Activated T-helper 17 cell treated with anti-CD3 and anti-CD28 coated beads, Interleukin-2, amount 50 U/mL, for 72 hours (primary cell): ENCODE results near the gene UCHL5. TPM values are rescaled to one million over a fixed set of nuclear protein-coding genes. Genes with fewer than 3 reads are reported as not detected.
"Not testable (repeated sequence)": the region's sequence is repeated elsewhere in the genome, so short reads cannot be mapped to it uniquely, and the experiment has no call there.

Experiments used
- ATAC-seq: fragments of 150-1000 bp; cut with Tn5 transposase; replicated peaks from 2 replicates; pipeline ENCODE4 v1.10.0; 2021; ENCODE audit warnings: mild to moderate bottlenecking, moderate library complexity
- H3K27ac Mint-ChIP-seq: one replicate; pipeline ENCODE4 v1.8.0; 2022; ENCODE audit warnings: mixed read lengths
- H3K27me3 Mint-ChIP-seq: one replicate; pipeline ENCODE4 v1.8.0; 2022; ENCODE audit warnings: mixed read lengths
- H3K36me3 Mint-ChIP-seq: one replicate; pipeline ENCODE4 v1.8.0; 2022; ENCODE audit warnings: low read depth, mild to moderate bottlenecking, mixed read lengths
- H3K4me1 Mint-ChIP-seq: one replicate; pipeline ENCODE4 v1.8.0; 2022; ENCODE audit warnings: mixed read lengths
- H3K4me3 Mint-ChIP-seq: one replicate; pipeline ENCODE4 v1.8.0; 2022; ENCODE audit warnings: mild to moderate bottlenecking, mixed read lengths
- H3K9me3 Mint-ChIP-seq: one replicate; pipeline ENCODE4 v1.8.0; 2022; ENCODE audit warnings: mixed read lengths
- total RNA-seq, 2 donors: library from RNA; stranded (reverse); gene quantifications; one replicate each; pipeline ENCODE4 v1.2.3, GENCODE V29; 2022

Gene UCHL5
- total RNA-seq, 2 donors from 2014 or later: 45.2 to 75.4 TPM

GRCh38 chr1:193079187-193079586 lies 20.0 kb upstream of the UCHL5 start:
- ATAC-seq: no peak
- Mint-ChIP-seq H3K36me3 (peaks cover 84% of the 10 kb centered on the region), H3K4me1 (no peaks in the 10 kb centered on the region), H3K9me3 (no peaks in the 10 kb centered on the region), H3K27ac (no peak overlapping the region), H3K4me3 (no peak overlapping the region), H3K27me3 (no peaks in the 10 kb centered on the region)

DNA sequence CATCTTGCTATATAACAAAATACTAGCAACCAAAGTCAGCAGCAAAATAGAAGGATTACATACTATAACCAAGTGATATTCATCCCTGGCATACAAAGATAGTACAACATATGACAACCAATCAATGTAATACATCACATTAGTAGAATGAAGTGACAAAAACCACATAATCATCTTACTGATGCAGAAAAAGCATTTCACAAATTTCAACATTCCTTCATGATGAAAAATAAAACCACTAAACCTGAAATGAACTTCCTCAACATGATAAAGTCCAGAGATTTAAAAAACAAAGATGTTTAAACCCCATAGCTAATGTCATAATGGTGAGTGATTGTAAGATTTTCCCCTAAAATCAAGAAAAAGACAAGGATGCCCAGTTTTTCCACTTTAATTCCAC lies 18.8 kb upstream of the UCHL5 start:
- Mint-ChIP-seq H3K27me3 (no peaks in the 10 kb centered on the region), H3K36me3 (peaks cover 81% of the 10 kb centered on the region), H3K4me1 (no peaks in the 10 kb centered on the region), H3K4me3 (no peak overlapping the region), H3K27ac (peak overlapping the region; percentile 45), H3K9me3 (no peaks in the 10 kb centered on the region)
- no peak for ATAC-seq

- no peak overlapping the region for H3K4me3 Mint-ChIP-seq
- H3K36me3 Mint-ChIP-seq: peaks cover 48% of the 10 kb centered on the region
- H3K9me3 Mint-ChIP-seq: no peaks in the 10 kb centered on the region
- H3K27ac Mint-ChIP-seq: no peak overlapping the region
- peak; percentile 94 for ATAC-seq
- H3K4me1 Mint-ChIP-seq: peaks cover 13% of the 10 kb centered on the region
- H3K27me3 Mint-ChIP-seq: no peaks in the 10 kb centered on the region
These were observed 11.8 kb upstream of the UCHL5 start for GRCh38 chr1:193070942-193071341.

- Mint-ChIP-seq H3K9me3 (no peaks in the 10 kb centered on the region), H3K4me1 (peaks cover 17% of the 10 kb centered on the region), H3K36me3 (peaks cover 42% of the 10 kb centered on the region), H3K27ac (no peak overlapping the region), H3K4me3 (peak overlapping the region; percentile 25), H3K27me3 (no peaks in the 10 kb centered on the region)
- no peak for ATAC-seq
These were observed 11.2 kb upstream of the UCHL5 start for GRCh38 chr1:193070386-193070753.

DNA sequence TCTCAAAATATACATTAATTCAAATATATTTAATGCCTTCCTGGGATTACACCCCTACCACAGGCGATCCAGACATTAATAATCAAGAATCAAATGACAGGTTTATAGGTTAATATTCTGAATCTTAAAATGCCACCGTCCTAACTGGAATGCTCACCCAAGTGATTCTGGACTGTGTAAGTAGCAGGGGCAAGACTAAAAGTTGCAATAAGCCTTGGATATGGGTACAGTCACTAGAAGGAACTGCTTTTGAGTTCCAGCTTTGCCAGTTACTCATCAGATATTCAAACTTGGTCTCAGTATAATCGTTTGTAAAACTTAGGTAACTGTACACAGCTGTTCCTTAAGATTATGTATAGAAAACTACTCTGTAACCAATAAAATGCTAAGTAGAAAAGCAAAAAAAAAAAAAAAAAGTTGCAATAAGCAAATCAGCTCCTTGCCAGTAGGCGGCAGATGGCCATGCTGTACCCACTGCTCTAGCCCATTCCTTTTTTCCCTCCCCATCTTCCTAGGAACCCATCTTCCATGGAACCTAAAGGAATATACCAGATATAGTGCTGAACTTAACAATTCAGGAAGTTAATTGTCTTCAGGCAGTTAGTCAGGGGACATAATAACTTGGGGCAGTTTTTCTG lies 10.7 kb upstream of the UCHL5 start:
- ATAC-seq: no peak
- Mint-ChIP-seq H3K4me1 (peaks cover 21% of the 10 kb centered on the region), H3K4me3 (peak overlapping the region; percentile 25), H3K36me3 (peaks cover 42% of the 10 kb centered on the region), H3K9me3 (no peaks in the 10 kb centered on the region), H3K27me3 (no peaks in the 10 kb centered on the region), H3K27ac (no peak overlapping the region)

- no peak overlapping the region for H3K4me3 Mint-ChIP-seq
- peak; percentile 15 for ATAC-seq
- H3K27me3 Mint-ChIP-seq: no peaks in the 10 kb centered on the region
- peaks cover 33% of the 10 kb centered on the region for H3K4me1 Mint-ChIP-seq
- no peaks in the 10 kb centered on the region for H3K9me3 Mint-ChIP-seq
- H3K27ac Mint-ChIP-seq: no peak overlapping the region
- H3K36me3 Mint-ChIP-seq: peaks cover 30% of the 10 kb centered on the region
These were observed 8.9 kb upstream of the UCHL5 start for GRCh38 chr1:193068013-193068412.

- H3K36me3 Mint-ChIP-seq: peaks cover 24% of the 10 kb centered on the region
- H3K9me3 Mint-ChIP-seq: no peaks in the 10 kb centered on the region
- ATAC-seq: no peak
- H3K27ac Mint-ChIP-seq: peak overlapping the region; percentile 9
- peak overlapping the region; percentile 0 for H3K4me3 Mint-ChIP-seq
- peaks cover 40% of the 10 kb centered on the region for H3K4me1 Mint-ChIP-seq
- no peaks in the 10 kb centered on the region for H3K27me3 Mint-ChIP-seq
These were observed 7.4 kb upstream of the UCHL5 start for GRCh38 chr1:193066606-193067005.

- no peak for ATAC-seq
These were observed 6.8 kb upstream of the UCHL5 start for GRCh38 chr1:193065954-193066353.

GRCh38 chr1:193062698-193063463 lies 3.7 kb upstream of the UCHL5 start:
- Mint-ChIP-seq H3K27ac (peak overlapping the region; percentile 85), H3K9me3 (no peaks in the 10 kb centered on the region), H3K4me1 (peaks cover 52% of the 10 kb centered on the region), H3K36me3 (peaks cover 31% of the 10 kb centered on the region), H3K4me3 (peak overlapping the region; percentile 77), H3K27me3 (no peaks in the 10 kb centered on the region)
- ATAC-seq: no peak

More at GRCh38 chr1:193065954-193066353, 6.8 kb upstream of the UCHL5 start:
- H3K9me3 Mint-ChIP-seq: no peaks in the 10 kb centered on the region
- peaks cover 24% of the 10 kb centered on the region for H3K36me3 Mint-ChIP-seq
- H3K27ac Mint-ChIP-seq: peak overlapping the region; percentile 9
- H3K4me3 Mint-ChIP-seq: no peak overlapping the region
- peaks cover 44% of the 10 kb centered on the region for H3K4me1 Mint-ChIP-seq
- H3K27me3 Mint-ChIP-seq: no peaks in the 10 kb centered on the region

DNA sequence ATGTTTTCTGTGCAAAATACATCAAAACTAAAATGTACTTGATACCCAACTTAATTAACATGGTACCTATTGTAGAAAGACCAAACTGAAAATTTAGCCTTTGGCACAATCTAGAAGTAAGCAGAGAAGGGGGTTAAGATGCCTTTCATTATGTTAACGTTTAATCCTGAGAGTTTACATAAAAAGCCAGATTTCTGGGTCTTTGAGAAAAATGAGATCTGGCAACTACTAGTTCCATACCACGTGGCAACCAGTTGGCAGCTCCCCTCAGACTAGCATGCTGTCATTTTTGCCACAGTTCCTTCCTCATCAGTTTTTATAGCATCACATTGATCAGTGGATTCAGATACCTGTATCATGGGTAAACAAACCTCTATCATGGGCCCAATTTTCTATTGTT lies 1.8 kb upstream of the UCHL5 start:
- Mint-ChIP-seq H3K27me3 (no peaks in the 10 kb centered on the region), H3K27ac (peak overlapping the region; percentile 100), H3K9me3 (no peaks in the 10 kb centered on the region), H3K4me1 (peaks cover 54% of the 10 kb centered on the region), H3K4me3 (peak overlapping the region; percentile 93), H3K36me3 (peaks cover 46% of the 10 kb centered on the region)
- no peak for ATAC-seq

DNA sequence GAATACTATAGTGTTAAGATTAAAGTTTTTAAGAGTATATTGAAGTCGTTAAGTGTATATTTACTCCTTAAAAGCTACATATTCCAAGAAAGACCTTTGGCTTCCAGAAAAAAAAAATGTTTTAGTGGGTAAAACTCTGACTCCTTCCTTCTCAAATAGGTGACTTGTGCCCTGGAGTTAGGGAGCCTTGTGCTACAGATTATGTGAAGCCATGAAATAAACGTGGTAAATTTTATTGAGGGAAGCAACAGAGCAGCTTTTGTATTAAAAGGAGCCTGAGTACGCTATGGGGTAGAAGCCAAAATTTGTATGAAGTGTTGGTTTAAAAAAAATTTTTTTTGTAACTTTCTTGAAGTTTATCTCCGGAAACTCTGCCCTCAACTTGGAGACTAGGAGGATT lies 1.2 kb upstream of the UCHL5 start:
- peak overlapping the region; percentile 93 for H3K4me3 Mint-ChIP-seq
- peaks cover 51% of the 10 kb centered on the region for H3K4me1 Mint-ChIP-seq
- H3K27me3 Mint-ChIP-seq: no peaks in the 10 kb centered on the region
- ATAC-seq: no peak
- no peaks in the 10 kb centered on the region for H3K9me3 Mint-ChIP-seq
- H3K27ac Mint-ChIP-seq: peak overlapping the region; percentile 100
- peaks cover 47% of the 10 kb centered on the region for H3K36me3 Mint-ChIP-seq

- peaks cover 47% of the 10 kb centered on the region for H3K36me3 Mint-ChIP-seq
- no peaks in the 10 kb centered on the region for H3K27me3 Mint-ChIP-seq
- peaks cover 48% of the 10 kb centered on the region for H3K4me1 Mint-ChIP-seq
- H3K27ac Mint-ChIP-seq: peak overlapping the region; percentile 100
- H3K4me3 Mint-ChIP-seq: peak overlapping the region; percentile 93
- H3K9me3 Mint-ChIP-seq: no peaks in the 10 kb centered on the region
- ATAC-seq: no peak
These were observed 899 bp upstream of the UCHL5 start for GRCh38 chr1:193060115-193060403.

DNA sequence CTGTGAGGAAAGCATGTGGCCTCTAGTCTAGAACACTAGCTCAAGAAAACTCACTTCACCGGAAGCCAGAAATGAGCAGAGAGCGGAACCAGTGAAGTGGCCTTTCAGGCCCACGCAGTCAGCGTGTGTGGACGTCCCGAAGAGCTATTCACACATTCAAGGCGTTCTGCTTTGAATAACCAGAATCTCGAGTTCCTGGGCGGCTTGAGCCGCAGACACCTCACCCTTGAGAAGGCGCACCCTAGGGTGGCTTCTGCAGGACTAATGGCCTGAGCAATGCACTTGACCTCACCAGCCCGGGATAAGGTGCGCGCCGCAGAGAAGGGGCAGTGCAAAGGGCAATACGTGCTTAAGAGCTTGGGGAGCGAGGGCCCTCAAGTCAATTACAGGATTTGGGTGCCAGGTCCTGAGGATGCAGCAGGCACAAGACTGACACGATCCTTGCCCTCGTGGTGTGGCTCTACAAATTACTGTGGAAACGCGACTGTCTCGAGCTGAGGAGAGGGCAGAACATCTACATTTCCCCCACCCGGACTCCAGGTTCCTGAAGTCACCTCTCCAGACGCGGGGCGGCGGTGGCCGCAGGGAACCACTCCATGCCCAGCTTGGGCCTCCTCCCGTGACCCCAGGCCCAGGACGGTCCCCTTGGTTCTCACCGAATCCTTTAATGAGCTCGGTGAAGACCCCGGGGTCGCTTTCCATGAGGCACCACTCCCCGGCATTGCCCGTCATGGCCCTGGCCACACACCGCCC lies 455 bp downstream of the UCHL5 start:
- peak overlapping the region; percentile 100 for H3K27ac Mint-ChIP-seq
- peaks cover 39% of the 10 kb centered on the region for H3K4me1 Mint-ChIP-seq
- peaks cover 47% of the 10 kb centered on the region for H3K36me3 Mint-ChIP-seq
- peak; percentile 65 for ATAC-seq
- H3K4me3 Mint-ChIP-seq: peak overlapping the region; percentile 93
- H3K9me3 Mint-ChIP-seq: no peaks in the 10 kb centered on the region
- H3K27me3 Mint-ChIP-seq: no peaks in the 10 kb centered on the region

DNA sequence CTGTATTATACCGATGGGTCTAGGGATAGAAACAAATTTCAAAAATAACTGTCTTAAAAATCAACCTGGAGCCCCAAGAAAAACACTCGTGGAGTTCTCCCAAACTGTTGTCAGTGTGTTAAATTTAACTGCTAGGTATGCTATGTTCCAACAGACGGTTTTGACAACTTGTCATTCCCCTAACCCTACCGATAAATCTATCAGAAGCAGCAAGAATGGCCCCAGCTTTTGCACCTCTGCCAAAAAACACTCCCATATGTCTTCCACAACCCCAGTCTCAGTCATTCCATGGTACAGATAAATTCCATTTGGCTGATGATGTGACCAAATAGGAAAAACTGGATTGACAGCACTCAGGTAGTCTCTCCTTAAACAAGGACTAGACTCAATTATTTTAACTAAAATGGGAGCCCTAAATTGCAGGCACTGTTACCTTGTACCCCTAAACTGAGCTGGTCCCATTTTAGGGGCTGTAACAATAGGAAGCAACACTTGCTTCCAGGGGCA lies 4.9 kb downstream of the UCHL5 start:
- H3K27ac Mint-ChIP-seq: no peak overlapping the region

DNA sequence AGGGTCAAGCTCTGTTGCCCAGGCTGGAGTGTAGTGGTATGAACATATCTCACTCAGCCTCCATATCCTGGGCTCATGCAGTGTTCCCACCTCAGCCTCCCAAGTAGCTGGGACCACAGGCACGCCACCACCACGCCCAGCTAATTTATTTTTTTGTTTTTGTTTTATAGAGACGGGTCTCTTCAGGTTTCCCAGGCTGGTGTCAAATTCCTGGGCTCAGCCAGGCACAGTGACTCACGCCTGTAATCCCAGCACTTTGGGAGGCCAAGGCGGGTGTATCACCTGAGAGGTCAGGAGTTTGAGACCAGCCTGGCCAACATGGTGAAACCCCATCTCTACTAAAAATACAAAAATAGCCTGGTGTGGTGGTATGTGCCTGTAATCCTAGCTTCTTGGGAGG lies 10.2 kb downstream of the UCHL5 start:
- ATAC-seq, H3K27ac Mint-ChIP-seq, H3K4me3 Mint-ChIP-seq, H3K4me1 Mint-ChIP-seq, H3K9me3 Mint-ChIP-seq, H3K27me3 Mint-ChIP-seq: not testable (repeated sequence)
- H3K36me3 Mint-ChIP-seq: peaks cover 75% of the 10 kb centered on the region

More for the DNA sequence above, 4.9 kb downstream of the UCHL5 start:
- no peaks in the 10 kb centered on the region for H3K9me3 Mint-ChIP-seq
- no peak for ATAC-seq
- peaks cover 22% of the 10 kb centered on the region for H3K4me1 Mint-ChIP-seq
- no peaks in the 10 kb centered on the region for H3K27me3 Mint-ChIP-seq
- H3K36me3 Mint-ChIP-seq: peaks cover 56% of the 10 kb centered on the region
- no peak overlapping the region for H3K4me3 Mint-ChIP-seq
